Hippocampal formation (tissue), 2 donors: ENCODE results near the gene MTMR10.
A peak's percentile ranks its signal among the peaks of the same experiment; 100 is the strongest.

Experiments used
- DNase-seq, 2 donors: peaks; one replicate each; lab custom pipeline; 2025; lab: John Stamatoyannopoulos, UW

MTMR10 gene

GRCh38 chr15:30991255-30992235, at the start of gene MTMR10:
Gene MTMR10, minus strand, starts transcription at chr15:30991628. Its CDS starts 122 bp downstream, at chr15:30991506.
- peak; percentile 63 to 72 for DNase-seq

GRCh38 chr15:31040611-31041010, 49.2 kb upstream of the MTMR10 start:
- no peak for DNase-seq

DNA sequence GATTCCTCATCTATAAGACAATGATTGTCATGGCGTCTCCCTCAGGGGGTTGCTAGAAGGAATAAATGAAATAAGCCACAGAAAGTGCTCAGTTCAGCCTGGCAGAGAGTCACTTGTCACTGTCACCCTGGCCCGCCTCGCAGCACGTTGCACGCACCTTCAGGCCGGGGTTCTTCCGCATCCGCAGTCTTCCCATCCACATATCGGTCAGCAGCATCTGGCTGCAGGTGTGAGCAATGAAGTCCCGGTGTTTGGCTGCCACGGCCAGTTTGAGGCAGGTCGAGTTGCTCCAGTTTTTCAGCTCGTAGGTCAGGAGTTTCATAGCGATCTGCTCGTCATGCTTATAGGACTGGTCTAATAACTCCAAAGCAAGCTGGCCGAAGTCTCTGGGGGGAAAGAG, 48.5 kb upstream of the MTMR10 start:
- no peak for DNase-seq

DNA sequence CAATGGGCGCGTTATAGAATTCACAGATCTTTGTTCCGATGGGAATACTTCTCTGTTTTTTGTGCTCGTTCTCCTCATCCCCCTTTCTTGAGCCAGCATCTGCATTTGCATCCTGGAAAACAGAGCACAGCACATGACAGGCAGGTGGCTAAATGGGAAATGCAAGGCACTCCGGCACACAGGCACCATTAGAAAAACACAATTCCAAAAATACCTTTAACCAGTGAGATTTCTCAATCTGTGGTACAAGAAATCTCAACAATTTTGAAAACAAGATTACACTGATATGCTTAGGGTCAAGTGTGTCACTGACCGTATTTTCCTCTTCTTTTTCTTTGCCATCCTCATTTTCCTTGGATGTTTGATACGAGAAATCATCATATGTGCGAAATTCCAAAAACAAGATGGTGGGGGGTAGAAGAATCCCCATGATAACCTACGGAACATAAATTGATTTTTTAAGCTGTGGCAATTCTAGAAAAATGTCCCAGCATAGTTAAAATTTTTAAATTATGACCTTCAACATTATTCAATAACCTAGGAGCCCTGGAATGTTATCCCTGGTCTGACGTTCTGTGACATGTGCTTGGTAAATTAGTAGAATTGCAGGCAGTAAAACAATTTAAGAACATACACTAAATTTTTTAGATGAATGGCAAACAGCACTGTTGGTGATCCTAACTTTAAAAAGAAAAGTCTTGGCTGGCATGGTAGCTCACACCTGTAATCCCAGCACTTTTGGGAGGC, 46.5 kb upstream of the MTMR10 start:
- no peak for DNase-seq

DNA sequence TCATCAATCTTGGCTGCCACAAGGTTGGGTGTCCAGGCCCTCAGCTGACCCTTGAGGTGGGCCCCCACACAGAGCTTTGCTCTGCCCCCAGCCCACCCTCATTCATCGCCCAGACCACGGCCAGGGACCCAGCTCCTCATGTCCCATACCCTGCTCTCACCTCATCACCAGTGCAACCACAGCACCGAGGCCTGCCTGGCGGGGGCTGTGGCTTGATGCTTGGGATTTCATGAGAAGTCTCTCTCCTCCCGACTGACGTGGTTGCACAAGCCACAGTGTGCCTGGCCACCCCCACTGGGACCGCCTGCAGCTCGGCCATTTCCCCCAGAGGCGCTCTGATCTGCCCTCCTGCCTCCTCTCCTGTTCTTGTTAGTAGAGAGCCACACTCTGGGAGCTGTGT, 45.4 kb upstream of the MTMR10 start:
- DNase-seq, result no peak

DNA sequence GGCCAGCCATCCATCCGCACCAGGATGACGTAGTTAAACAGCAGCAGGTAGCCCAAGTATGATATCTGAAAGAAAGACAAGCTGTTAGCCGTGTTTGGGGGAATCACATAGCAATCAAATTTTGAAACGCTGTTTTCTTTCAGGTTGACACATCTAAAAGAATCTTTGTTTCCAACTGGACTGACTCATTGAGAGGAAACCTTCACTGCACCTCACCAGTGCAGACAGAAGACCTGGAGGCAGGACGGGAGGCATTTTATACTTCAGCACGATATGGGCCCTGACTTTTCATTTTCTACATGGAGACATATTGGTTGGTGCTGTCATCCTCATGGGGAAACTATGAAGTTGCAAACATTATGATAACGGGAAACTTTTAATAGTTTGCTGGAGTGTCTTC, 44.2 kb upstream of the MTMR10 start:
- DNase-seq, result no peak

- no peak for DNase-seq
These were observed 42.7 kb upstream of the MTMR10 start for GRCh38 chr15:31034152-31034551.

DNA sequence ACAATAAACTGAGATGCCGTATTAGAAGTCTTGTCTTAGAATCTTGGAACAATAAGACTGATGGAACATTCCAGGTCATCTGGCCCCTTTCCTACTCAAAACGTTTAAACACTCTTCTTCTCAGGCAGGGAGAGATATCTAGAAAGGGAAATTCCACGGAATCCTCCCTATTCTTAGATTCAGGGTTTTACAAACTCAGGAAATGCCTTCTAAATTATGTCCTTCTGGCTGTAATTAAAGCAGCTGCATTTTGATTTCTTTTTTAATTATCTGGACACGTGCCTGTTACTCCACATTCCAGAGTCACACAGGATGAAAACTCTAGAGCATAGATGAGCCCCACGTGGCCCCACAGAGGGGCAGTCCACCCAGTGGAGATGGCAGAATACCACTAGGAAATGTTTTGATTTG, 41.5 kb upstream of the MTMR10 start:
- no peak for DNase-seq

- no peak for DNase-seq
These were observed 40.1 kb upstream of the MTMR10 start for GRCh38 chr15:31031471-31032067.

DNA sequence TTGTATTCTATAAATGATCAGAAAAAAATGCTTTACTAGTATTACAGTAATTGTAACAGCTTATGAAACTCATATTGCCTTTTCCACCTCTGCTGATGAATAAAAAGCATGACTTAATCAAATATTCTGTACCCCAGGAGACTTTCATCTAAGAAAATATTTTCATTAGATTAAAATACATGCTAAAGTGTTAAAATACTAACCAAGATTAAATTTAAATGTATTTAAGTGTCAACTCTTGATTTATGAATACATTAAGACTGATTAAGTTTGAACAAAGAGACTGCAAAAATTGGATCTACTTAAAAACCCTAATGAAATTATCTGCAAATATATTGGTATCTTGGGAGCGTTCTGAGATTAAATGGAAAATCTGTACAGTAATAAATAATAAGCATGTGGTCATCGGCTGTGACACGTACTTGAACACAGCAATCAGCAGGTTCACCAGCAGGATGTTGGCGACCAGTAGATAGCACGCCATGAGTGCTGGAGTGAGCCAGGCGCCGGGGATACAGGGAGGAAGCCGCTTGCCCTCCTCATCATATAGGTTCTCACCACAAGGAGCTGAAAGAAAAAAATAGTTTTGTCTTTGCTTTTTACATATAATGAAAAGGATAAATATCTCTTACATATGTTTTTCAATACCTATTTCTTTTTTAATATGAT, 36.6 kb upstream of the MTMR10 start:
- DNase-seq, result no peak

GRCh38 chr15:31025996-31026395, 34.6 kb upstream of the MTMR10 start:
- no peak for DNase-seq

DNA sequence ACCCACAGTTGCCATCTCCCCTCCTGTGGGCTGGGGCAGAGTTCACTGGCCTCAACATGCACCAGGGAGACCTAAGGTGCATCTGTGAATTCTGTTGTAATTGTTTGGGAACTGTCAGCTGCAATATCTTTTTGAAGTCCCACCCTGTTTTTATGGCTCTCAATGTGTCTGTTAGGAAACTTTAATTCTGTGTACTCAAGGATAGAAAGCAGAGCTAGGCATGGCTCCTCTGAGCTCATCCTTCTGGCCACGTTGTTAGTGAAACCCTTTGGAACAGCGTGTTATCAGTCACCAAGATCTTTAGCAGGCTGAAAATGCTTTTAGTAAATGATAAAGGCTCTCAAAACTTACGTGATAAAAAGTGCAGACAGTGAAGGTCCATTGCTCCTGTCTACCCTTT, 33.6 kb upstream of the MTMR10 start:
- no peak for DNase-seq

- no peak for DNase-seq
These were observed 32.9 kb upstream of the MTMR10 start for GRCh38 chr15:31024330-31024729.

GRCh38 chr15:31023841-31024240, 32.4 kb upstream of the MTMR10 start:
- no peak for DNase-seq

- no peak for DNase-seq
These were observed 29.7 kb upstream of the MTMR10 start for GRCh38 chr15:31021067-31021665.

DNA sequence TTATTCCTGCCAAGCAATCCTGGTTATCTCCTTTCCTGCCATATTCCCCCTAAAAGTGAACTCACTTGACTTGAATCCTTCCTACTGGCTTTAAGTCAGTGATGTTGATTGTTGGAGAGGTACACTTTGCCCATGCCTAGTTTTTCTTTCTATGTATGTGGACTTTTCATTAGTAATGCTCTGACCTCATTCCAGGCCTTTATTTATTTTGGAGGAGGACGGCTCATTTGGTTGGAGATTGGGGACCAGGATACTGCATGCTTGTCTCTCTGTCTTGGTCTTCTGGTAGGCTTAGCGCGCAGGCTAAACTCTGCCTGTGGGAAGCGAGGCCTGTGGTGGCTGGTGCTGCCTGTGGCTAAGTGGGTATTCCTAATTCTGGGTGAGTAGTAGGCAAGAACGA, 29.1 kb upstream of the MTMR10 start:
- no peak for DNase-seq

DNA sequence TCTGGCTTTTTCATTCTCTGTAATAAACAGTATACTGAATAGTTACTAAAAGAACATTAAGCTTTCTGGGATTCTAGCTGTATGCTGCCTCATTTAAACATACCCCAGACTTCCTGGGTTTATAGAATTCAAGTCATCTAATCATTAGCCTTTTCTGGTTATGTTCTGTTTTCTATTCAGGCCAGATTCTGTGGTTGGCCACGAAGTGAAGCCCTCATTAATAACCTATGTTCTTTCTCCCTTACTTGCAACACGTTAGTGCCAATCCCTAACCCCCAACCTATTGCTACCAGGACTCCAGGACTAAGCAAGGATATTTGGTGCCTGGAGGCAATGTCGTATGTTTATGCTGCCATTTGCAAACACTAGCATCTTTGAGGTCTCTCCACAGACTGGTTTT, 28.6 kb upstream of the MTMR10 start:
- DNase-seq, result no peak

GRCh38 chr15:31017311-31017710, 25.9 kb upstream of the MTMR10 start:
- DNase-seq, result no peak

DNA sequence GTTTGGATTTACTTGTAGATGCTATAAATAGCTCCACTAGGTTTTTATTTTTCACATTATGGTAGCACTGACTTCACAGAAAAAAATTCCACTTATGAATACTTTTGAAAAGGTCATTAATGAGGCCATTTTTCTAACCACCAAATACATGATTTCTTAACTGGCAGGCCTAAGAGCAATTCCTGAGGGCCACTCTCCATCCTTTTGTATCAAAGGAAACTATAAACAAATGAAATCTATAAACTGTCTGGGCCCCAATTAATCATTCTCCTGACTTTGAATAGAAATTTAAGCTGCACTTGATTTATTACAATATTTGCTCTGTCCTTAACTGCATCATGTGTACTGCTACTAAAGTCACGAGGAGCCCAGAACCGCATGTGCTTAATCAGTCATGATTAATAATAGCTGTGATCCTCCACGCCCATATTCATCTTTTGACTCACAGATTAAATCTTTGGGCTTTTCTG, 25.1 kb upstream of the MTMR10 start:
- no peak for DNase-seq

- no peak for DNase-seq
These were observed 23.1 kb upstream of the MTMR10 start for GRCh38 chr15:31014608-31014925.

- DNase-seq, result no peak
These were observed 22.6 kb upstream of the MTMR10 start for GRCh38 chr15:31013863-31014607.
